Measurements from ENCODE around the gene TLR1.

TLR1 gene

GRCh38 chr4:38785041-38785790 is 19.4 kb downstream of the TLR1 start:
- Histone ChIP-seq H3K4me3 (replicated peaks; ENCODE audit: low read depth, low read length) (no peak overlapping the region), H3K36me3 (ENCODE audit: control insufficient read depth, insufficient read depth, low read length) (no peaks in the 10 kb centered on the region), H3K27me3 (replicated peaks; ENCODE audit: control insufficient read depth, insufficient read depth, low read length) (no peaks in the 10 kb centered on the region)
- DNase-seq (ENCODE audit: extremely low read depth, insufficient read length): no peak
- no peak for TF ChIP-seq CTCF (IDR thresholded peaks at IDR 0.05; ENCODE audit: insufficient read depth, low read length, poor library complexity, severe bottlenecking)

GRCh38 chr4:38784141-38784540 is 20.4 kb downstream of the TLR1 start:
- no peak for DNase-seq (ENCODE audit: extremely low read depth, insufficient read length)
- no peak overlapping the region for H3K4me3 ChIP-seq (replicated peaks; ENCODE audit: low read depth, low read length)
- no peaks in the 10 kb centered on the region for H3K27me3 ChIP-seq (replicated peaks; ENCODE audit: control insufficient read depth, insufficient read depth, low read length)
- no peaks in the 10 kb centered on the region for H3K36me3 ChIP-seq (ENCODE audit: control insufficient read depth, insufficient read depth, low read length)
- TF ChIP-seq CTCF (IDR thresholded peaks at IDR 0.05; ENCODE audit: insufficient read depth, low read length, poor library complexity, severe bottlenecking): no peak

- TF ChIP-seq CTCF (IDR thresholded peaks at IDR 0.05; ENCODE audit: insufficient read depth, low read length, poor library complexity, severe bottlenecking): no peak
- Histone ChIP-seq H3K27me3 (replicated peaks; ENCODE audit: control insufficient read depth, insufficient read depth, low read length) (no peaks in the 10 kb centered on the region), H3K4me3 (replicated peaks; ENCODE audit: low read depth, low read length) (no peak overlapping the region), H3K36me3 (ENCODE audit: control insufficient read depth, insufficient read depth, low read length) (peaks cover 6% of the 10 kb centered on the region)
- DNase-seq (ENCODE audit: extremely low read depth, insufficient read length): no peak
Measured at GRCh38 chr4:38783109-38783460, 21.5 kb downstream of the TLR1 start.

GRCh38 chr4:38782452-38783108 is 22.0 kb downstream of the TLR1 start, which contains the start of gene TLR10:
Gene TLR10 (minus strand): TSS chr4:38782990. CDS start chr4:38775590, 7,400 bp downstream.
- Histone ChIP-seq H3K36me3 (ENCODE audit: control insufficient read depth, insufficient read depth, low read length) (peaks cover 6% of the 10 kb centered on the region), H3K4me3 (replicated peaks; ENCODE audit: low read depth, low read length) (peak within 1 kb of the TSS; percentile 62), H3K27me3 (replicated peaks; ENCODE audit: control insufficient read depth, insufficient read depth, low read length) (no peaks in the 10 kb centered on the region)
- DNase-seq (ENCODE audit: extremely low read depth, insufficient read length): peak; percentile 58
- TF ChIP-seq CTCF (IDR thresholded peaks at IDR 0.05; ENCODE audit: insufficient read depth, low read length, poor library complexity, severe bottlenecking): peak; percentile 64

- Histone ChIP-seq H3K4me3 (replicated peaks; ENCODE audit: low read depth, low read length) (peak overlapping the region; percentile 62), H3K36me3 (ENCODE audit: control insufficient read depth, insufficient read depth, low read length) (peaks cover 6% of the 10 kb centered on the region), H3K27me3 (replicated peaks; ENCODE audit: control insufficient read depth, insufficient read depth, low read length) (no peaks in the 10 kb centered on the region)
- TF ChIP-seq CTCF (IDR thresholded peaks at IDR 0.05; ENCODE audit: insufficient read depth, low read length, poor library complexity, severe bottlenecking): no peak
- DNase-seq (ENCODE audit: extremely low read depth, insufficient read length): peak; percentile 44
Measured at GRCh38 chr4:38781854-38782261, 22.7 kb downstream of the TLR1 start.
